H1 (cell line): Measurements from ENCODE around the gene DHRS1. TPM values are rescaled to one million over a fixed set of nuclear protein-coding genes. Genes with fewer than 3 reads are reported as not detected.

ENCODE experiments used
- CTCF ChIA-PET: fragments of 300-600 bp; sonication (Branson Sonifier 250); formaldehyde crosslinking; loops from one replicate; lab custom pipeline; 2021; ENCODE audit not compliant: partially characterized antibody; lab: Charles Lee
- POLR2A ChIA-PET: fragments of 300-600 bp; sonication (Branson Sonifier 250); formaldehyde crosslinking; loops from one replicate; lab custom pipeline; 2021; ENCODE audit warnings: inconsistent platforms; ENCODE audit not compliant: partially characterized antibody; lab: Charles Lee
- DNase-seq, 2 experiments: peaks; one replicate each; pipeline versions ENCODE4 v3.0.0 to v3.0.0-alpha.2; 2010 to 2022; ENCODE audit warnings: low spot score in 2 of 2, low read depth in 1 of 2, mixed read lengths in 1 of 2
- FAIRE-seq: peaks from 2 replicates; lab custom pipeline; 2011; peaks lifted over from hg19 to GRCh38; lab: Jason Lieb, UNC
- H2AFZ ChIP-seq: 2 replicates; pipeline ENCODE4 v1.8.1; 2012; ENCODE audit warnings: low read length, inconsistent platforms
- H2AK5ac ChIP-seq: 2 replicates; pipeline ENCODE4 v1.6.1; 2013; ENCODE audit warnings: low read depth, low read length
- H2BK120ac ChIP-seq: replicated peaks from 2 replicates; pipeline ENCODE3; 2013; ENCODE audit warnings: low read depth, low read length, inconsistent platforms
- H2BK12ac ChIP-seq: 2 replicates; pipeline ENCODE4 v1.6.1; 2013; ENCODE audit warnings: low read depth, low read length
- H2BK15ac ChIP-seq: 2 replicates; pipeline ENCODE4 v1.6.1; 2013; ENCODE audit warnings: low read length
- H2BK20ac ChIP-seq: 2 replicates; pipeline ENCODE4 v1.6.1; 2013; ENCODE audit warnings: low read length
- H2BK5ac ChIP-seq: 2 replicates; pipeline ENCODE4 v1.6.1; 2013; ENCODE audit warnings: low read depth, low read length
- H3K14ac ChIP-seq: 2 replicates; pipeline ENCODE4 v1.6.1; 2013; ENCODE audit warnings: inconsistent platforms; ENCODE audit not compliant: insufficient read length
- H3K18ac ChIP-seq: 2 replicates; pipeline ENCODE4 v1.6.1; 2013; ENCODE audit warnings: low read length; ENCODE audit errors: extremely low read depth
- H3K23ac ChIP-seq: 2 replicates; pipeline ENCODE4 v1.6.1; 2013; ENCODE audit warnings: inconsistent platforms; ENCODE audit not compliant: insufficient read length
- H3K23me2 ChIP-seq: 2 replicates; pipeline ENCODE4 v1.6.1; 2013; ENCODE audit warnings: low read depth, low read length
- H3K27ac ChIP-seq: 2 replicates; pipeline ENCODE4 v1.6.1; 2011; ENCODE audit warnings: low read depth, low read length, inconsistent platforms
- H3K27me3 ChIP-seq, 4 experiments: replicated peaks in 1 of 4; 1 replicate in 1 of 4; 2 replicates in 3 of 4; pipeline versions ENCODE4 v1.6.1 to v1.8.1; 2011 to 2013; ENCODE audit warnings: low read length in 3 of 4, mild to moderate bottlenecking in 3 of 4, inconsistent platforms in 2 of 4, mixed read lengths in 2 of 4, moderate library complexity in 1 of 4; ENCODE audit not compliant: control insufficient read depth in 3 of 4, insufficient read depth in 3 of 4; ENCODE audit errors: extremely low read depth in 1 of 4
- H3K36me3 ChIP-seq, 4 experiments: 2 replicates each; pipeline versions ENCODE4 v1.6.1 to v1.8.1; 2011 to 2013; ENCODE audit warnings: mild to moderate bottlenecking in 4 of 4, low read length in 3 of 4, moderate library complexity in 2 of 4, control low read depth in 1 of 4, inconsistent platforms in 1 of 4; ENCODE audit not compliant: insufficient read depth in 4 of 4, control insufficient read depth in 2 of 4
- H3K4ac ChIP-seq: replicated peaks from 2 replicates; pipeline ENCODE3; 2013; ENCODE audit warnings: low read length, low read depth, mixed read lengths, inconsistent platforms; ENCODE audit not compliant: insufficient read length
- H3K4me1 ChIP-seq, 4 experiments: replicated peaks in 1 of 4; 1 replicate in 1 of 4; 2 replicates in 3 of 4; pipeline versions ENCODE4 v1.6.1 to v1.8.1; 2011 to 2013; ENCODE audit warnings: low read length in 3 of 4, inconsistent platforms in 2 of 4, mixed read lengths in 1 of 4; ENCODE audit not compliant: insufficient read depth in 4 of 4, control insufficient read depth in 3 of 4
- H3K4me2 ChIP-seq, 2 experiments: 2 replicates each; pipeline versions ENCODE4 v1.6.1 to v1.8.1; 2011 to 2013; ENCODE audit warnings: low read depth in 2 of 2, low read length in 2 of 2, control low read depth in 1 of 2, inconsistent platforms in 1 of 2, mild to moderate bottlenecking in 1 of 2; ENCODE audit not compliant: insufficient read depth in 1 of 2
- H3K4me3 ChIP-seq, 4 experiments: fragments of 200-600, 300-600 bp in 1 of 4; sonication (generic), shearing (Covaris generic), sonication (Bioruptor Twin) in 1 of 4; 2 replicates each; pipeline versions ENCODE4 v1.5.1 to v1.8.1; 2011 to 2016; ENCODE audit warnings: low read length in 4 of 4, low read depth in 3 of 4, control low read depth in 2 of 4, inconsistent platforms in 2 of 4, mild to moderate bottlenecking in 2 of 4, mixed read lengths in 1 of 4, moderate library complexity in 1 of 4; ENCODE audit not compliant: insufficient read depth in 2 of 4; ENCODE audit errors: extremely low read depth in 1 of 4
- H3K56ac ChIP-seq: replicated peaks from 2 replicates; pipeline ENCODE3; 2013; ENCODE audit warnings: low read depth, mild to moderate bottlenecking, mixed read lengths, low read length, inconsistent platforms; ENCODE audit not compliant: insufficient read length
- H3K79me1 ChIP-seq: 2 replicates; pipeline ENCODE4 v1.6.1; 2013; ENCODE audit warnings: low read depth, low read length, control low read depth
- H3K79me2 ChIP-seq, 2 experiments: 2 replicates each; pipeline versions ENCODE4 v1.6.1 to v1.8.1; 2012 to 2013; ENCODE audit warnings: low read length in 2 of 2, mild to moderate bottlenecking in 2 of 2, inconsistent platforms in 1 of 2; ENCODE audit not compliant: insufficient read depth in 2 of 2, control insufficient read depth in 1 of 2
- H3K9ac ChIP-seq, 4 experiments: replicated peaks in 1 of 4; 1 replicate in 1 of 4; 2 replicates in 3 of 4; pipeline versions ENCODE4 v1.6.1 to v1.8.1; 2011 to 2013; ENCODE audit warnings: low read depth in 3 of 4, low read length in 3 of 4, control low read depth in 2 of 4, mild to moderate bottlenecking in 2 of 4, moderate library complexity in 2 of 4, inconsistent platforms in 1 of 4; ENCODE audit errors: extremely low read depth in 1 of 4
- H3K9me3 ChIP-seq, 2 experiments: 2 replicates each; pipeline versions ENCODE4 v1.6.1 to v1.8.1; 2012 to 2013; ENCODE audit warnings: mild to moderate bottlenecking in 2 of 2, moderate library complexity in 2 of 2, control low read depth in 1 of 2, inconsistent platforms in 1 of 2, low read depth in 1 of 2, low read length in 1 of 2, mixed read lengths in 1 of 2; ENCODE audit not compliant: insufficient read depth in 2 of 2
- H4K20me1 ChIP-seq, 2 experiments: replicated peaks in 1 of 2; 2 replicates each; pipeline versions ENCODE3 to v1.8.1; 2011 to 2013; ENCODE audit warnings: inconsistent platforms in 2 of 2, low read length in 2 of 2, mild to moderate bottlenecking in 1 of 2; ENCODE audit not compliant: insufficient read depth in 2 of 2, control insufficient read depth in 1 of 2
- H4K5ac ChIP-seq: 2 replicates; pipeline ENCODE4 v1.6.1; 2013; ENCODE audit warnings: low read length, low read depth, mixed read lengths, inconsistent platforms; ENCODE audit not compliant: insufficient read length
- H4K8ac ChIP-seq: 2 replicates; pipeline ENCODE4 v1.8.0; 2013; ENCODE audit warnings: mild to moderate bottlenecking, moderate library complexity, low read length, inconsistent platforms; ENCODE audit not compliant: insufficient read depth; ENCODE audit errors: extremely low read depth
- H4K91ac ChIP-seq: replicated peaks from 2 replicates; pipeline ENCODE3; 2013; ENCODE audit warnings: low read length, mixed read lengths, inconsistent platforms; ENCODE audit not compliant: insufficient read length
- BCL11A ChIP-seq, 2 experiments: IDR thresholded peaks; one replicate each; pipeline ENCODE4 v1.6.1; 2011; ENCODE audit warnings: low read depth in 2 of 2, low read length in 2 of 2, mild to moderate bottlenecking in 2 of 2
- CBX8 ChIP-seq: fragments of 300-800, 300-1000 bp; sonication (generic); IDR thresholded peaks from 2 replicates; pipeline ENCODE4 v1.7.1; 2016; ENCODE audit warnings: low read depth, low read length, borderline replicate concordance
- CHD1 ChIP-seq: IDR thresholded peaks from 2 replicates; pipeline ENCODE4 v1.6.1; 2012; ENCODE audit warnings: low read depth, low read length, improper control_type of control experiment
- CTBP2 ChIP-seq: IDR thresholded peaks from 2 replicates; pipeline ENCODE4 v1.7.0; 2011; ENCODE audit warnings: borderline replicate concordance, mild to moderate bottlenecking, moderate library complexity, mixed read lengths, low read length; ENCODE audit not compliant: insufficient read depth, insufficient read length
- EZH2 ChIP-seq: fragments of 200-600 bp; sonication (generic); IDR thresholded peaks from 2 replicates; pipeline ENCODE4 v1.7.1; 2012; ENCODE audit warnings: low read depth, mild to moderate bottlenecking, moderate library complexity, low read length, inconsistent platforms; ENCODE audit not compliant: severe bottlenecking
- MAFK ChIP-seq: IDR thresholded peaks from 2 replicates; pipeline ENCODE4 v1.6.1; 2012; ENCODE audit warnings: low read depth, mild to moderate bottlenecking, improper control_type of control experiment, low read length
- NRF1 ChIP-seq: IDR thresholded peaks from 2 replicates; pipeline ENCODE4 v1.6.1; 2011; ENCODE audit warnings: mild to moderate bottlenecking, low read depth, low read length, improper control_type of control experiment
- POLR2AphosphoS5 ChIP-seq: IDR thresholded peaks from 2 replicates; pipeline ENCODE4 v1.6.1; 2011; ENCODE audit warnings: low read depth, low read length
- RBBP5 ChIP-seq: IDR thresholded peaks from 2 replicates; pipeline ENCODE4 v1.7.1; 2012; ENCODE audit warnings: low read depth, mild to moderate bottlenecking, inconsistent platforms, low read length, moderate library complexity, borderline replicate concordance
- RXRA ChIP-seq: IDR thresholded peaks from 2 replicates; pipeline ENCODE4 v1.6.1; 2011; ENCODE audit warnings: low read depth, mild to moderate bottlenecking, low read length, moderate library complexity; ENCODE audit not compliant: insufficient read depth
- SP4 ChIP-seq: IDR thresholded peaks from 2 replicates; pipeline ENCODE4 v1.6.1; 2012; ENCODE audit warnings: low read length, inconsistent platforms
- TAF7 ChIP-seq: optimal IDR thresholded peaks from 2 replicates; pipeline ENCODE3; 2011; ENCODE audit warnings: low read depth, mild to moderate bottlenecking, inconsistent platforms, low read length, moderate library complexity, borderline replicate concordance
- WGBS, 2 experiments: shearing (Covaris generic) in 1 of 2; methylation state at CpG; one replicate each; pipeline versions ENCODE4 v1.1.6 to v1.1.7; 2013 to 2015; ENCODE audit warnings: low lambda C conversion rate in 2 of 2, mixed read lengths in 2 of 2, inconsistent platforms in 1 of 2, low coverage in 1 of 2, missing lambda C conversion rate in 1 of 2; ENCODE audit not compliant: insufficient replicate concordance in 2 of 2, insufficient coverage in 1 of 2, insufficient read length in 1 of 2; ENCODE audit errors: extremely low coverage in 1 of 2, missing lambda C conversion rate in 1 of 2; 5-methylcytosine and 5-hydroxymethylcytosine counted together
- polyA plus RNA-seq, 7 experiments: library from polyadenylated mRNA; depleted of rRNA in 3 of 7; stranded (reverse) in 5 of 7; unstranded in 2 of 7; fragments of >200 nt in 5 of 7; fragments of 200-250 nt in 2 of 7; gene quantifications; 1 replicate in 5 of 7; 2 replicates in 1 of 7; 4 replicates in 1 of 7; pipeline versions ENCODE4 v1.2.1 to v1.2.3, GENCODE V29; 2011 to 2013; ENCODE audit warnings: missing spikeins in 2 of 7, mixed read lengths in 2 of 7
- total RNA-seq: library from RNA; stranded (reverse); fragmentation: NEBNext Ultra II Directional; extraction: Animal tissue kit (Norgen Biotek cat#: 25700); gene quantifications from 2 replicates; pipeline ENCODE4 v1.2.1, GENCODE V29; 2021

DHRS1 gene
- total and polyA plus RNA-seq, 2 of the 8 experiments (the other 6 are each of a cell fraction or from before 2014, with no cell fraction given): 8.8 to 31.7 TPM

DNA sequence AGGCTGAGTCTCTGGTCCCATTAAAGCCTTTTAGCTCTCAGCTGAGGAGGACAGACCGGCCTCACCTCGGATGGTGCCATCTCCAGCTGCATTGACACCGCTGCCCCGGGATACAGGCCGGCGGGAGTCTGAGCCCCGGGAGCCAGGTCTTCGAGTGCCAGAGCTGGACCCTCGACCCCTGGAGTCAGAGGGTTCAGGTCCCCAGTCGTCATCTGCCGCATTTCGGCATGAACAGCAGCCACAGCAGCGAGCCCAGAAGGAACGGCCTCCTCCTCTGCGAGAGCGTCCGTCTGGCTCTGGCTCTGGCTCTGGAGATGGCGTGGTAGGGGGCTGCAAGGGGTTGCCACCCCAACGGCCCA is 37.6 kb downstream of the DHRS1 start:
- CTCF ChIA-PET: interaction anchor here (0.6 to 6.2 kb wide), 13 partner anchors 8 to 1286 kb away, joined by 3 to 30 read pairs (median 5); partner anchors contain the start of genes RABGGTA and TINF2
- Histone ChIP-seq H3K18ac (no peak overlapping the region), H2AK5ac (no peak overlapping the region), H3K36me3 (no peaks in the 10 kb centered on the region; a peak in 3 of 8 replicates), H4K20me1 (peaks cover 0 to 2% of the 10 kb centered on the region in 2 experiments), H2BK120ac (no peak overlapping the region), H3K14ac (no peak overlapping the region), H3K27me3 (no peaks in the 10 kb centered on the region; a peak in 1 of 7 replicates), H4K8ac (no peak overlapping the region), H3K79me1 (no peaks in the 10 kb centered on the region), H3K4ac (no peak overlapping the region), H2BK15ac (no peak overlapping the region), H3K23ac (no peak overlapping the region), H3K56ac (no peak overlapping the region), H3K9ac (no peak overlapping the region), H4K91ac (no peak overlapping the region), H3K4me2 (no peak overlapping the region), H3K27ac (no peak overlapping the region), H3K9me3 (no peaks in the 10 kb centered on the region), H3K79me2 (no peaks in the 10 kb centered on the region), H3K23me2 (no peaks in the 10 kb centered on the region), H2BK12ac (no peak overlapping the region), H2BK20ac (no peak overlapping the region), H2BK5ac (no peak overlapping the region), H4K5ac (no peak overlapping the region), H2AFZ (no peak overlapping the region)
- DNase-seq (no peak), FAIRE-seq (no peak)
- POLR2A ChIA-PET: interaction anchor here (0.8 to 2.5 kb wide), 9 partner anchors 9 to 68 kb away, joined by 3 to 13 read pairs (median 4); partner anchors contain the start of genes RABGGTA, TINF2 and TM9SF1
- WGBS, 2 experiments: 92% methylated on average over 19 of the region's 19 CpGs; no CpG with 5 or more reads in 1 of the 2 experiments
- TF ChIP-seq MAFK (no peak), RBBP5 (no peak), TAF7 (no peak), NRF1 (no peak), SP4 (no peak), CBX8 (no peak), CHD1 (no peak), CTBP2 (no peak), RXRA (no peak), BCL11A (IDR thresholded peaks at IDR 0.05; ENCODE audit: low read depth in 2 of 2, low read length in 2 of 2) (no peak), POLR2AphosphoS5 (no peak), EZH2 (no peak)
- TF ChIP-seq, all 59 proteins: peak for 0
- H3K4me1 ChIP-seq: peaks cover 0 to 2% (median 0%) of the 10 kb centered on the region in 4 experiments; a peak in 1 of 7 replicates
- no peak overlapping the region for H3K4me3 ChIP-seq
